GM12878 (cell line): ENCODE measurements around the gene APOBEC3B.

ENCODE experiments used
- ATF3 ChIP-seq: IDR thresholded peaks from 2 replicates; pipeline ENCODE4 v1.6.1; 2011; ENCODE audit warnings: low read depth, mild to moderate bottlenecking, low read length, moderate library complexity, borderline replicate concordance; ENCODE audit errors: extremely low read depth
- CBX3 ChIP-seq: fragments of 200-600 bp; sonication (generic); IDR thresholded peaks from 2 replicates; pipeline ENCODE4 v1.6.1; 2016; ENCODE audit warnings: low read depth, borderline replicate concordance
- CHD1 ChIP-seq: IDR thresholded peaks from 2 replicates; pipeline ENCODE4 v1.6.1; 2012; ENCODE audit warnings: low read depth, low read length, improper control_type of control experiment
- CHD2 ChIP-seq: IDR thresholded peaks from 2 replicates; pipeline ENCODE4 v1.6.1; 2011; ENCODE audit warnings: low read depth, low read length, improper control_type of control experiment, borderline replicate concordance
- CTCF ChIP-seq, 3 experiments: IDR thresholded peaks in 2 of 3; conservative IDR thresholded peaks in 1 of 3; 2 replicates each; pipeline ENCODE4 v1.5.1; 2011; ENCODE audit warnings: low read depth in 3 of 3, low read length in 3 of 3, mild to moderate bottlenecking in 3 of 3, control low read depth in 2 of 3, moderate library complexity in 2 of 3, inconsistent platforms in 1 of 3, mixed read lengths in 1 of 3; ENCODE audit not compliant: control insufficient read depth in 2 of 3, insufficient read depth in 1 of 3; ENCODE audit errors: extremely low read depth in 1 of 3
- HDAC6 ChIP-seq: fragments of 200-600 bp; sonication (generic); IDR thresholded peaks from one replicate; pipeline ENCODE4 v1.8.0; 2017; ENCODE audit warnings: antibody characterized with exemption; ENCODE audit not compliant: unreplicated experiment
- IRF4 ChIP-seq: IDR thresholded peaks from 2 replicates; pipeline ENCODE4 v1.6.1; 2011; ENCODE audit warnings: low read depth, low read length
- KDM1A ChIP-seq: fragments of 200-600 bp; sonication (generic); IDR thresholded peaks from 2 replicates; pipeline ENCODE4 v1.6.1; 2016; ENCODE audit warnings: borderline replicate concordance
- NFYB ChIP-seq: IDR thresholded peaks from 2 replicates; pipeline ENCODE4 v1.6.1; 2011; ENCODE audit warnings: low read depth, mild to moderate bottlenecking, low read length, improper control_type of control experiment, moderate library complexity; ENCODE audit not compliant: insufficient read depth
- PAX8 ChIP-seq: fragments of 450-650 bp; IDR thresholded peaks from 2 replicates; pipeline ENCODE4 v1.6.1; 2017; ENCODE audit warnings: mild to moderate bottlenecking, moderate library complexity
- POLR2AphosphoS5 ChIP-seq: IDR thresholded peaks from 2 replicates; pipeline ENCODE4 v1.6.1; 2011; ENCODE audit warnings: mild to moderate bottlenecking, low read length, inconsistent platforms
- SIN3A ChIP-seq: IDR thresholded peaks from 2 replicates; pipeline ENCODE4 v1.6.1; 2012; ENCODE audit warnings: low read depth, low read length, improper control_type of control experiment
- ZNF274 ChIP-seq: IDR thresholded peaks from one replicate; pipeline ENCODE4 v1.8.0; 2011; ENCODE audit not compliant: insufficient read length, insufficient read depth
- TF ChIP-seq, protein P1 (sequence below): IDR thresholded peaks from 2 replicates; pipeline ENCODE4 v1.6.1; 2011; ENCODE audit warnings: borderline replicate concordance, low read depth, mild to moderate bottlenecking, moderate library complexity, mixed read lengths, low read length; ENCODE audit not compliant: insufficient read depth; ENCODE audit errors: extremely low read length

DNA sequence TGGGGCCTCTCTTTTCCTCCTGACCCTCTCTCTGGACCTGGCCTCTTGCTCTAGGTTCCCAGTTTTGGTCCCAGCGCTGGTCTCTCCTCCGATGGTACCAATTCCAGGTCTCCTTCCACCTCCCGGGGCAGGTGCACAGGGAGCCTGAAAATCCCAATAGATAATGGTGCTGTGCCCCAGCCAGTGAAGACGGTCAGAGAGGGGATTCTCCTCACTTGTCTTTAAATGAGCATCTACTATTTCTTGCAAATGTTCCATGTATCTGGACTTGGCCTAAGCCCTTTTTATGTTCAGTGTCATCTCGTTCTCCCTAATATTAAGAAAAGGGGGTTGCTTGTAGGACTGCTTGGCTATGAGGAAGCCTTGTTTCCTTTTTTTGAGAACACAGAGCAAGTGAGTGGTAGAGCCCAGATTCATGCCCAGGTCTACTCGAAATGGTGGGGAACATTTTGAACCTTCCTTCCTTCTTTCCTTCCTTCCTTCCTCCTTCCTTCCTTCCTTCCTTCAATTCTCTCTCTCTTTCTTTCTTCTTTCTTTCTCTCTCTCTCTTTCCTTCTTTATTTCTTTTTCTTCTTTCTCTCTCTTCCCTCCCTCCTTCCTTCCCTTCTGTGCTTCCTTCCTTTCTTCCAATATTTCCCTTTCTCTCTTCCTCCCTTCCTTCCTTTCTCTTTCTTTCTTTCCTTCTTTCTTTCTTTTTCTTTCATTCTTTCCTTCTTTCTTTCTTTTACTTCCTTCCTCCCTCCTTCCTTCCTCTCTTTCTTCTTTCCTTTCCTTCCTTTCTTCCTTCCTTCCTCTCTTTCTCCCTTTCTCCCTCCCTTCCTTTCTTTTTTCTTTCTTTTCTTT is 24.1 kb upstream of the APOBEC3B start:
- TF ChIP-seq CTCF (IDR thresholded peaks at IDR 0.05 in 2 of 3, conservative IDR thresholded peaks at IDR 0.05 in 1 of 3; ENCODE audit: control insufficient read depth in 2 of 3, extremely low read depth in 1 of 3, insufficient read depth in 1 of 3, low read depth in 3 of 3, low read length in 3 of 3) (no peak), IRF4 (no peak), POLR2AphosphoS5 (no peak), ZNF274 (no peak), HDAC6 (no peak), PAX8 (no peak), KDM1A (no peak), CBX3 (no peak), CHD2 (no peak), CHD1 (no peak), SIN3A (no peak), NFYB (no peak), ATF3 (no peak)
- TF ChIP-seq, protein P1, sequence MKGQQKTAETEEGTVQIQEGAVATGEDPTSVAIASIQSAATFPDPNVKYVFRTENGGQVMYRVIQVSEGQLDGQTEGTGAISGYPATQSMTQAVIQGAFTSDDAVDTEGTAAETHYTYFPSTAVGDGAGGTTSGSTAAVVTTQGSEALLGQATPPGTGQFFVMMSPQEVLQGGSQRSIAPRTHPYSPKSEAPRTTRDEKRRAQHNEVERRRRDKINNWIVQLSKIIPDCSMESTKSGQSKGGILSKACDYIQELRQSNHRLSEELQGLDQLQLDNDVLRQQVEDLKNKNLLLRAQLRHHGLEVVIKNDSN, result no peak
